CD4-positive, alpha-beta T cell treated with Interleukin-1 beta for 1 hour (primary cell): ENCODE results near the gene APBA1.

Source experiments
- DNase-seq, 2 donors: peaks; one replicate each; pipeline ENCODE4 v3.0.0-alpha.2; 2020 to 2022

The APBA1 gene

DNA sequence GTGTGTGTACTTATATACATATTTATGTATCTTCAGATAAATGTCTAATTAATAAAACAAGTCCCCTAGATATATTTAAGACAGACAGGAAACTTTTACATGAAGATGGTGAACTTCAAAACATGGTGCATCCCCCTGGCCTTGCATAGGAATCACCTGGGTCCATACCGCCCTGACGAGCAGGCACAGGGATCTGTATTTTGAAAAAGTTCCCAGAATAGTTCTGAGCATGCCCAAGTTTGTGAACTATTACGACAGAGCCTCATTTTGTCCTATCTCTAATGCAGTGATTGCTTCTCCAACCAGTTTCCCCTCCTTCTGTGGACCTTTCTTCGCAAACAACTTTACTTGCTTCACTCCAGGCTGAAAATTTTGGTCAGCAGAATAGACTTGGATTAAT, 98.1 kb downstream of the APBA1 start:
- DNase-seq: no peak

- DNase-seq: no peak
These were observed 98.5 kb downstream of the APBA1 start for GRCh38 chr9:69573651-69574050.

DNA sequence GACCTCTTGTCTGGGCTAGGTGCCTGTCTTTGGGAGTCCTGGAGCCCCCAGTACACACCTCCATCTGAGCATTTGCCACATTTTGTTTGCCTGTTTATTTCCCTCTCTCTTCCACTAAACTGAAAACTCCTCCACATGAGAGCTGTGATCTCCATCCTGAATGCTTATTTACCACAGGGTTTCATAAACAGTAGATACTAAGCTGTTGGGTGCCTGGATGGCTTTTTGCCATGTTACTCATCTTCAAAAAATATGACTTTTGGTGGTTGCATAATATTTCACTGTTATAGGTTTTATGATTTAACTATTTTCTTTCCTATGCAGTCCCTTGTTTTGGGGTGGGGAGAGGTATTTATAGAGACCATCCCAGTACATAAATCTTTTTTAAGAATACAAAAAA, 99.6 kb downstream of the APBA1 start:
- no peak for DNase-seq

DNA sequence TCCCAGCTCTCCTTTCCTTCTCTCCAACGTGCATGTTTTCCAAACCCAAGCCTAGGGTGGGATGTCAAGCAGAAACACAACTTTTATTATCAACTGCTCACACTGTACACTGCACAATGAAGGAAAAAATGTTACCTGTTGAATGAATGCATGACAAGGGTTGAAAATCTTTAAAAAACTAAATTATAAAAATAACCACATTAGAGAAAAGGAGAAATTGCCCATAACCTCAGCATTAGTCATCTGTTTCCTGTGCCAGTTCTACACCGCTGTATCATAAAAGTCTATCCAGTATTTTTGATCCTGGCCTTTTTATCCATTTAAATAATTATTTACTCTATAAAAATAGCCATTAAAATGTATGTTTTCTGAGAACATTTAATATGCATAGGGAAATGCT, 101.1 kb downstream of the APBA1 start:
- DNase-seq: no peak

GRCh38 chr9:69569738-69570451, 102.3 kb downstream of the APBA1 start:
- no peak for DNase-seq

- no peak for DNase-seq
These were observed 107.6 kb downstream of the APBA1 start for GRCh38 chr9:69564557-69564956.

DNA sequence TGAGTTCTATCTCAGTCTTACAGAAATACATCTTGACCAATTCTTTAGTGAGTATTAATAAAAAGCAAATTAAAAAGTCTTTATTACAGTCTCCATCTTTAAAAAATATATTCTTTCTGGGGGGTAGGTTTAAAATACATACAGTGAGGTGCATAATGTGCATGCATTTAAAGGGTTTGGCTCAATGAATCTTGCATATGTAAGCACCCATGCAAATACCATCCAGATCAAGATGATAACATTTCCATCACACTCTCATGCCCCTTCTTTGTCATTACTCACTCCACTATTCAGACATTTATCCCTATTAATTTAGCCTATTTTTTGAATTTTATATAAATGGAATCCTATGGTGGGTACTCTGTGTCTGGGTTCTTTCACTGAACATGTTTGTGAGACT, 113.0 kb downstream of the APBA1 start:
- no peak for DNase-seq

- DNase-seq: no peak
These were observed 115.5 kb downstream of the APBA1 start for GRCh38 chr9:69556707-69557106.

GRCh38 chr9:69555802-69556201, 116.4 kb downstream of the APBA1 start:
- no peak for DNase-seq

- no peak for DNase-seq
These were observed 117.2 kb downstream of the APBA1 start for GRCh38 chr9:69554945-69555344.

DNA sequence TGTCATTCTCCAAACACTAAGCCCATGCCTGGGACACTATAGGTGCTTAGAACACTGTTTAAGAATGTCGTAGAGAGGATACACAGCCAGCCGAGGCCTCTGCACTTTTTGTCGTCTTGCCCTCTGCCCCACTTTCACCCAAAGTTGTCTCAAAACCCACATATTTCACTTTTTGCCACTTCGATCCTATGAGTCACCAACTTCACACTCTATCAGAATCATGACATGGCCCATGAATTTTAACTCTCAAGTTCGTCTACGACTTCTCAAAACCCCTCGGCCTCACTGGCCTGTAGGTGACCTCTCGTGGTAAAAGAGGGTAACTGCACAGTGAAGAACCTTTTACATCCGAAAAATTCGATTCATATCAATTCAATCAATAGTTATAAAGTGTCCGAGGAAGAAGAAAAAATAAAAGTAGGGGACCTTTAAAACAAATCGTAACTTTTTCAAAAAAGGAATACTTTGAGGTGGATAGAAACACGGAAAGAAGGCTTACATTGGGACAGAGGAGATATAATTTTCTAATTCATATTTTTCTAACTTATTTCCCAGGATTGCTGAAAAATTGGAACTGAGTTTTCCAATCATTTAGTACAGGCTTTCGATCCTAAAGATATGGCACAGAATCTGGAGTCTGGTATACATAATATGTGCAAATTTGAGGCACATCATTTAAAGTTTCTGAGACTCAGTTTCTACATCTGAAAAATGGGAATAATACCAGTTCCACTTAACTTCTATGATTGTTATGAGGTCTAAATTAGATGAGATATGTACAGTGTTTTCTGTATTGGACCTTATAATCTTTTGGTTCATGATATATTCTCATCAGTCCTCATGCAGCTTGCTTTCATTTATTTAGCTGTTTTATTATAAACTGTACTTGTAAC, 122.6 kb downstream of the APBA1 start:
- peak; percentile 2 to 40 for DNase-seq

- no peak for DNase-seq
These were observed 123.5 kb downstream of the APBA1 start for GRCh38 chr9:69548681-69549080.

GRCh38 chr9:69546265-69546664, 125.9 kb downstream of the APBA1 start:
- DNase-seq: no peak

DNA sequence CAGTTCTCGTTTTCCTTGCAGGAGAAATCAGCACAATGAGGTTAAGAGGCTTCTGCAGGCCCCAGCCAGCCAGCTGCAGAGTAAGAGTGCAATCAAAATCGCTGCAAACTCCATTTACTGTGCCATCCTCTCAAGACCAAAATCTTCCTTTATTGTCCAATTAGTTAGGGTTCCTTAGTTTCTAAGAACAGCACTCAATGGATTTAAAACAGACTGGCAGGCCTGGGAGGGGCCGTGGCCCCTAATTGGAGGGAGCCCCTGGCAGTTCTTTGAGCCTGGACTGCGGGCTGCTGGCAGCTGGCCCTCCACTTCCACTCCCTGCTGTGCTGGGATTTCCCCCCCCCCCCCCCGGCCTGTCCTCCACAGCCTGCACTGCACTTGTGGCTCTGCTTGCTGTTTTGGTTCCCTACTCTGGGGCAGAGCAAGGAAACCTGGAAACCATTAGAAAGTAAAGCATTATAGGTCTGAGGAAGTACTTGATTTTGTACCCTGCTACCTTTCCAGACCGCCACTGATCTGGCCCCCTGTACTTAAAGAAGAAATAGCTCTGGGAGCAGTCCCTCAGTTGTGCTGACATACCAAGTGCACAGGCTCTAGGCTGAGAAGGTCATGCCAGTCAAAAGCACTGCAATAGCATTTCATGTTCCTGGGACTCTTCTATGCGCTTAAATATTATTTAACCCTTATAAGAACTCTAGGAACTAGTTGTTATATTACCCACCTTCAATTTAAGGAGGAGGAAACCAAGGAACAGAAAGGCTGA, 129.0 kb downstream of the APBA1 start:
- no peak for DNase-seq

DNA sequence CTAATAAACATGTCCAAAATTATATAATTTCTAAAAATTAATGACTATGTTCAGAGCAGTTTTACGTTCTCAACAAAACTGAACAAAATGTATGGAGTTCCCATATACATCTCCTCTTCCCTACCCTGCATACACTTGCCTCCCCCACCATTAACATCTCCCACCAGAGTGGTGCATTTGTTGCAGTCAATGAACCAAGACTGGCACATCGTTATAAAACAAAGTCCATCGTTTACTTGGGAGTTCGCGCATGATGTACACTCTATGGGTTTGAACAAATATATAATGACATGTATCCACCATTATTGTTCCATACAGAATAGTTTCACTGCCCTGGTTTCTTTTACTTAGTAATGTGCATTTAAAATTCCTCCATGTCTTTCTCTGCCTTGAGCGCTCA, 130.1 kb downstream of the APBA1 start:
- no peak for DNase-seq

DNA sequence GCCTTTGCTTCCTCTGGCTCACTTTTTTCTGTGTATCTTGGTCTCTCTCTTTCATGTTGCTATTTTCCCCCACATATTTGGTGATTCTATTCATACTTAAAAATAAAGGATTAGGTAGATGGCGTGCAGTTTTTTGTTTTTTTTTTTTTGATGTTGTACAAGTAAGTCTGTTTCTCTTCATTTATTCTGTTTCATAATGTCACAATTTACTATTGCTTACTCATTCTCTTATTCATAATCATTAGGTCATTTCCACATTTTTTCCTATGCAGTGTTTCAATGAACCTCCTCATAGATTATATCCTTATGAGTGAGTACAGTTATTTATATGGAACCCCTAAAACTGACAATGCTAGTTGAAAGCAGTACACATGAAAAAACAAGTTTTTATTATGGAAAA, 136.3 kb downstream of the APBA1 start:
- DNase-seq: no peak

DNA sequence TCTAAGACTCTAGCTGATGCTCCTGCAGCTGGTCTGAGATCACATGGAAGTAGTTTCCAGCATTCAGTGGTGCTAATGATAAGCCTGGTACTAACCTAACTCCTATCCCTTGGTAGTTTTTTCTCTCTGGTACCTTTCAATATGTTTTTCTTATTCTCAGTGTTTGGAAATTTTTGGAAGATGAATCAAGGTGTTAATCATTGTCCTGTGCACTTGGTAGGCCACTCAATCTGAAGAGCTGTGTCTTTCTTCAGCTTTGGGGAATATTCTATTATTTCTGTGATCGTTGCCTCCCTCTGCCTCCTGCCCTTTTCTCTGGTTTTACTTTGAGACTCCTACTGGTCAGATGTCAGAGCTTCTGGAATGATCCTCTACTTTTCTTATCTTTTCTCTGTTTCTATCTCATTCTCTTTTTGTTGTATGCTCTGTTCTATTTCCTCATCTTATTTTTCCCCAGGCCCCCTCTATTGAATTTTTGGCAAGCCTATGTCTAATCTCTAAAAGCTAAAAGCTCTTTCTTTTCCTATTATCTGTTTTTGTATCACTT, 136.8 kb downstream of the APBA1 start:
- no peak for DNase-seq

- no peak for DNase-seq
These were observed 139.8 kb downstream of the APBA1 start for GRCh38 chr9:69532396-69532795.

DNA sequence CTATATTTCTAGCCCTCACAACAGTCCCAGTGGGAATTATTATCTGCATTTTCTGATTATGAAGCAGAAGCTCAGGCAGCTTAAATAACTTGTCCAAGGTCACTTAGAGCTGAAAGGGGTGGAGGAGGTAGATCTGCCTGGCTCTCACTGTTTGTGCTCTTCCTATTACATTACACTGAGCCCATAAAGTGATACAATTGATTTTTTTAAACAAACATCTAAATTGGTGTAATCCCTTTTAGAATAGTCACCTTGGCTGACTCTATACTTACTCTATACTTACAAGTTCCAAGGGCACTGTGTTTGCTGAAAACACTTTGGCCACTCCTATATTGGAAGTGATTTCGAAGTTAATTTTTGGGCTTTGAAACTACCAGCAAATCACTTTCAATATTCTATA, 144.7 kb downstream of the APBA1 start:
- DNase-seq: no peak

GRCh38 chr9:69526699-69527098, 145.5 kb downstream of the APBA1 start:
- DNase-seq: no peak

DNA sequence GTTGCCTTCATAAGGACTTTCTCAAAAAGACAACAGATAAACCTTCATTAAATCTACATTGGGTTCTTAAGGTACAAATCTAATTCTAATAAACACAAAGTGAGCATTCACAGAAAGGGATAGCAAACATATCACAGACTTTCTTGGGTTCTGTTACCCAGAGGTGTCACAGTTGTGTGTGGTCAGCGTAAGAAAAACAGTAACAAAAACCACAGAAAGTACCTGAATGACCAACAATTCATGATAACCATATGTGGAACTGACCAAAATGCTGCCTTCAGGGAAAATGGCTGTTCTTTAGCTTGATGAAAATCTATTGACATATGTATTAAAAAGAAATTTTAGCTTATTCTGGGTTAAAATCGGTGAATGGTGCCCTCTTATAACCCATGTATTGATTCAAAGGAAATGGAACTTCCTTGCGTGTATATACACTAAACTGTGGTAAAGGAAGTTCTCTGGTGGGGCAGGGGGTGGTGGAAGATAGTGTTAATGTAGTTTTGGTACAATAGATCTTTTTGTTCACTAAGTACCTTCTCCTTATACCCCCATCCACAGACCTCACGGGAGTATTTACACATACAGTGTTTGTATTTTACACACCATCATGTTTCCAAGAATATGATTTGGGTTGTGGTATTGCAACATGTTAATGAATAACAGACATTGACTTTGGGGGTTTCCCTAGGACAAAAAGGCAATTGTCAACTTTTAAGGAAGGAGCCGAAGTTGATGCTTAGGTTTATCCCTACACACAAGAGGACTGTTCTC, 152.5 kb downstream of the APBA1 start:
- DNase-seq: no peak
